NCI-H2081 (cell line): ENCODE results near the gene ICE2.

Experiments
- DNase-seq, 2 experiments: peaks; one replicate each; lab custom pipeline; 2025; lab: John Stamatoyannopoulos, UW

Gene ICE2, protein sequence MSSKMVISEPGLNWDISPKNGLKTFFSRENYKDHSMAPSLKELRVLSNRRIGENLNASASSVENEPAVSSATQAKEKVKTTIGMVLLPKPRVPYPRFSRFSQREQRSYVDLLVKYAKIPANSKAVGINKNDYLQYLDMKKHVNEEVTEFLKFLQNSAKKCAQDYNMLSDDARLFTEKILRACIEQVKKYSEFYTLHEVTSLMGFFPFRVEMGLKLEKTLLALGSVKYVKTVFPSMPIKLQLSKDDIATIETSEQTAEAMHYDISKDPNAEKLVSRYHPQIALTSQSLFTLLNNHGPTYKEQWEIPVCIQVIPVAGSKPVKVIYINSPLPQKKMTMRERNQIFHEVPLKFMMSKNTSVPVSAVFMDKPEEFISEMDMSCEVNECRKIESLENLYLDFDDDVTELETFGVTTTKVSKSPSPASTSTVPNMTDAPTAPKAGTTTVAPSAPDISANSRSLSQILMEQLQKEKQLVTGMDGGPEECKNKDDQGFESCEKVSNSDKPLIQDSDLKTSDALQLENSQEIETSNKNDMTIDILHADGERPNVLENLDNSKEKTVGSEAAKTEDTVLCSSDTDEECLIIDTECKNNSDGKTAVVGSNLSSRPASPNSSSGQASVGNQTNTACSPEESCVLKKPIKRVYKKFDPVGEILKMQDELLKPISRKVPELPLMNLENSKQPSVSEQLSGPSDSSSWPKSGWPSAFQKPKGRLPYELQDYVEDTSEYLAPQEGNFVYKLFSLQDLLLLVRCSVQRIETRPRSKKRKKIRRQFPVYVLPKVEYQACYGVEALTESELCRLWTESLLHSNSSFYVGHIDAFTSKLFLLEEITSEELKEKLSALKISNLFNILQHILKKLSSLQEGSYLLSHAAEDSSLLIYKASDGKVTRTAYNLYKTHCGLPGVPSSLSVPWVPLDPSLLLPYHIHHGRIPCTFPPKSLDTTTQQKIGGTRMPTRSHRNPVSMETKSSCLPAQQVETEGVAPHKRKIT

DNA sequence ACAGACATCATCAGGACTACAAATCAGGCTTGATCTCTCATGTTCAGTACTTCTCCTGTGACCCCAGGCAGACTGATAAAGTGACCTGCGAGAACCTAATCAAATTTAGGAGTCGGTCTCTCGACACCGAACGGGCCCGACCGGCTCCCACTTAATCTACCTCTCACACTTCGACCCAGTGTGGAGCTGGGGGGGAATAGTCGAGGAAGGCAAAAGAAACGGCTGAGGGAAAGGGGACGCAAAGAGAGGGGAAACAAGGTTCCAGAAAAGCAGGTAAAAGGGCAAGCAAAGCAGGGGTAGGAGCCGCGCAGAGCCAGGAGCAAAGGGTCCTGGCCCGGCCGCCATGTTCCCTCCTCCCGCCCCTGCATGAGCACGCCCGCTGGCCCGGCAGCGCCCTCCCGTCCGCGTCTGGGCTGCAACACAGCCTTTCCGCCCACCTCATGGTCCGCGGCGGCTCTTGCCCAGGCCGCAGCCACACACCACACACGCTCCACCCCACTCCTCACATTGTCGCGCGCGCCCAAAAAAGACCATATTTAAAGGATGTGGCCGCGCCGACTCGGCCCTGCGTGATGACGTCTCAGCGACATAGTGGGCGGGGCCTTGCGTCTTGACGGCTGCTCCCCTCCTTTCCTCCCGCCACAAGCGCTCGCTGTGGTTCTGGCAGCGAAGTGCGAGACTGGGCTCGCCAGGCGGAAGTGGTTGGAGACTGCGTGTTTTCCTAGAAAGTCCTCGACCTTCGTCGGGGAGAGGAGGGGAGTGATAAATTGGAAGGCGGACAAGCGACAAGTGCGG lies at the start of gene ICE2:
ICE2 (minus strand) TSS at position 577 of the 795 bp plus-strand sequence. CDS start 1,165 bp downstream, outside the sequence.
- peak; percentile 96 for DNase-seq

GRCh38 chr15:60528530-60528929 lies 49.6 kb upstream of the ICE2 start:
- no peak for DNase-seq

DNA sequence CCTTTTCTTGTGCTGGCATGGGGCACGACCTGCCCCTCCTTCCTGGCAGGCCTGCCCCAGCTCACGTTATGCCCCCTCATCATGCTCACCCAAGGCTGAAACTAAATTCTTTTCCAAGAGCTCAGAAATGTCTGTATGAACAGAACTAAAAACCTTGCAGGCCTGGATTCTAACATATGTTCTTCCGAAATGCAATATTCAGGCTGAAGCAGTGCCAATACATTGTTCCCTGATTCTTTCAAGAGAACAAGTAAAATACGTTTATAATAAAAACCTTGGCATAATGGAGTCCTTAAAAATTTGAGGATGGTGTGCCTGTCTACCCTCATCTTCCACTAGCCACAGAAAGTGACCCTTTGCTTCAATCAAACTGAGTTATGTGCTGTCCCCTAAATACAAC lies 48.5 kb upstream of the ICE2 start:
- no peak for DNase-seq

DNA sequence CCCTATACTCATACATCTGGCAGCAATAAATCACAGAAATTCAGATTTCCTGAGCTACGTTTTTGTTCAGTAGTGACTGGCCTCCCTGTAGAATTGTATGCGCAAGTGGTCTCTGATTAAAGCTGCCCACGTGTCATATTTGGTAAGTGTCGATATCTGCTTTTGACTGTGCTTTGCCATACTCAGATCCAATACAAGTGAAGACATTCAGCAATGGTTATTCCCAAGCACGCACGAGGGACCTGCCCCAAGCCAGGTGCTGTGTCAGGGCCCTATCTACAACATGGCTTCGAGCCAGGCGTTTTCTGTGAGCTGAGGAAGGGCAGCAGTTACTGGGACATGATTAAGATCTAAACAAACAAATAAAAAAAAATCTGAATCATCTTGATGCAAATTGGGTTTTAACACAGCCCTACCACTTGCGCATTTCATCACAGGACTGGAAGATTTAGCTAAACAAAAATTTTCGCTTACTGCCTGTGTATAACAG lies 47.2 kb upstream of the ICE2 start:
- DNase-seq, result peak in 1 of 2 experiments; percentile 9

DNA sequence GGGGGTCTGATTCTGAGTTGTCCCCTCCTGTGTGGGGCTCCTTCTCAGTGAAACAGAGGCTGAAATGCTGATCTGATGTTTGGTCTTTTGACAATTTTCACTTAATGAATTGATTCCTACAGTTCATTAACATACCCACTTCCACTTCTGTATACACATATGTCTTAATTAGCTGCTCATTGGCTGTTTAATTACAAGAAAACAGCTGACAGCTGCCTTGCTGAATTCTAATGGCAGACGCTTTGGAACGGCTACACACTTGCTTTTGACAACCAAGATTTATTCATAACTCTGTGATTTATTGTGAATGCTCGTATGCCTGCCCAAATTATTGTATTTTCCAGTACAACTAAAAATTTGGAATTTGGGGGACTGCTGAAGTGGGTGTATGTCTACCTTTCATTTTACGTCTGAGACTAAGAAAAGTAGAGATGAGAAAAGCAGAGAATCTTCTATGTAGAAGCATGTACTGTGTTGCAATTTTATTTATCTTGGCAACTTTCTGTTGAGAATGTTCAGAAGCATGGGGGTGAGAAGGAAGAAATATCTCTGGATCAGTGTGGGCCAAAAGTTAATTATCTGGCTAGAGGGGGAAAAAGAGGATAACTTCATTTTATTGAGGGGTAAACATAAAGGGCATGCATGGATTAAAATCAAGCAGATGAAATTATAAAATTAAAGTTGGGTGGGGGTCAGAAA lies 46.5 kb upstream of the ICE2 start:
- no peak for DNase-seq

- no peak for DNase-seq
Measured at GRCh38 chr15:60523056-60523455, 44.1 kb upstream of the ICE2 start.

GRCh38 chr15:60520825-60521368 lies 42.0 kb upstream of the ICE2 start:
- peak; percentile 63 to 71 for DNase-seq

- no peak for DNase-seq
Measured at GRCh38 chr15:60520013-60520824, 41.3 kb upstream of the ICE2 start.

DNA sequence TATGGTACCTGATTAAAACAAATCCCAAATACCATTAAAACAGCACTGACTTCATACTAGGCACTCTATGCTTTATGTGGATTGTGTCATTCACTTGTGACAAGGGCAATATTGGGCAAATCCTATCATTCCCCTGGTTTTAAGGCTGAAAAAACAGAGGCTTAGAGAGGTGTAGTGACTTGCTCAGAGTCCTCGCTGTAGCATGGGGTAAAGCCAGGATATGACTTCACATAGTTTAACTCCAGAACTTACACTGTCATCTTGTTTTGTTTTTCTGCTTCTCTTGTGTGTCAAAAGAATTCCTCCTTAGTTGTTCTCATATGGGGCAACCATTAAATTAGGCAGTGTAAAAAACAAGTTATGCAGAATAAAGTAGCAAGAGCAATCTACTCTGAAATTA lies 40.3 kb upstream of the ICE2 start:
- no peak for DNase-seq

GRCh38 chr15:60518511-60518910 lies 39.6 kb upstream of the ICE2 start:
- DNase-seq, result no peak

GRCh38 chr15:60514261-60514881 lies 35.4 kb upstream of the ICE2 start:
- no peak for DNase-seq

- no peak for DNase-seq
Measured at GRCh38 chr15:60513676-60514075, 34.7 kb upstream of the ICE2 start.

DNA sequence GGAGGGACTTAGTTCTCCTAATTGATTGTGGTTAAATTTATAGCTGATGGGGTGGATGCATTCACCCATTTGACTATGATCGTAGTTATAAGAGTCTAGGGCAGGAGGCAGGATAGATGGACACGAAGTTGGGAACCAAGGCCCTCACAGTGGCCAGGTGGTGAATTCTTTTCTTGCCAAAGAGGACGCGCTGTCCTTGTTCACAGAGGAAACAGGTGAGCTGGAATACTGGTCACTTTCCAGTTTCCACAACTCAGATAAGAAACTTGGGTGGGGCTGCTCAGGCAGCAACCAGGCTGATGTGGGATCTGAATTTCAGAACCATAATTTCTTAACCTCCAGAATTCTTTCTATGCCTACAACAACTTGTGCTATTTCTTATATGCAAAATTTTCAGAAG lies 34.0 kb upstream of the ICE2 start:
- no peak for DNase-seq

DNA sequence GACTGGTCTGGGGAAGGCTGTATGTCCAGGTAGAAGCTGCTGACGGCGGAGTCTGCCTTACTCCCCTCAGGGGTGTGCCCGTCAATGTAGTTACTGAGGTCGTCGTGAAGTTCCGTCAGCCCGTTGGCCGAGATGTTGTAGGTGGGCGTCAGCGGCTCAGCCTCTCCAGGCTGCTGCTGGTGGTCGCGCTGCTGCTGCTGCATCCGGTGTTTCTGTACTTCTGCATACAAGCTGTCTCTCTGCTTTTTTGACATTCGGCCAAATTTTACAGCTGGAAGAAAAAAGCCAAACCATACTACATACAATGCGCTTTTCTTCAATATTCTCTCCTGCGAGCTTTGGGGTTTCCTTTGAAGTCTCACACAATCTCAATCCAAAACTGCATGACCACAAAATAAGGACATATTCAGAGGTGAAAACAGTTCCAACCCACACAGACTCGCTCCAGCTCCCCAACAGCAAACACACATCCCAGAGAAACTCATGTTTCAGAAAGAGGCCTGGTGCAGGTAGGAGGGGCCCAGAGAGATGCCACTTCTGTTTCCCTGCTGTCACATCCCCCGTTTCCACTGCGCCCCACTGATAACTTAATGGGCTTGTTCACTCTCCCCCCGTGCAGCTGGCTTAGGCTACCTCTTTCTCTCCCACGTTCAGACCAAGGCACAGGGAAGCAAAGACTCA lies 32.5 kb upstream of the ICE2 start:
- no peak for DNase-seq

GRCh38 chr15:60510006-60510405 lies 31.1 kb upstream of the ICE2 start:
- DNase-seq, result no peak

DNA sequence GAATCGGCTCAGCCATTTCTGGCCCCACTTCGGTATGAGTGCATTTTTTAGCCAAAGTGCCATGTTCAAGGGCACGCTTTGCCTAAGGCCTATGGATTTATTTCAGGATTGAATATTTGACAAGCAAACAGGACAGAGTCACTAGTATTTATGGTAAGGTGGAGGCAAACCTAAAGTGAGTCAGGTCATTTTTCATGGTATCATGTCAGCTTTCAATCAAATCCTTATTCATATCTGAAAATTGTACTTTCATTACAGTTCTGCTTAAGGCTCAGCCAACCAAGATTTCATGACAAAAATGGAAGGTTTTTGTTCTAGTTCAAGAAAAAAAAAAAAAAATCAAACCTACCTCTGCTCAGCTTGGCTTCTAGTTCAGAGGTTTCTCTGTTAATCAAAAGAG lies 30.5 kb upstream of the ICE2 start:
- DNase-seq, result no peak

- no peak for DNase-seq
Measured at GRCh38 chr15:60508442-60508841, 29.5 kb upstream of the ICE2 start.

- DNase-seq, result peak; percentile 26 to 56
Measured at GRCh38 chr15:60507596-60508424, 28.9 kb upstream of the ICE2 start.
